HL-60 (cell line): ENCODE data around the gene TUBG2.

Experiments
- CTCF ChIP-seq: IDR thresholded peaks from one replicate; pipeline ENCODE4 v1.5.1; 2011; ENCODE audit warnings: low read length, control low read depth, inconsistent platforms; ENCODE audit not compliant: insufficient read depth
- GABPA ChIP-seq: IDR thresholded peaks from 2 replicates; pipeline ENCODE4 v1.6.1; 2012; ENCODE audit warnings: low read depth
- POLR2AphosphoS5 ChIP-seq: IDR thresholded peaks from 2 replicates; pipeline ENCODE4 v1.6.1; 2012; ENCODE audit warnings: low read depth
- SPI1 ChIP-seq: IDR thresholded peaks from 2 replicates; pipeline ENCODE4 v1.6.1; 2012; ENCODE audit warnings: low read depth, mild to moderate bottlenecking, borderline replicate concordance

- no peak for TF ChIP-seq CTCF
- no peak for TF ChIP-seq GABPA
- TF ChIP-seq SPI1: no peak
- TF ChIP-seq POLR2AphosphoS5: no peak
Measured at GRCh38 chr17:42647778-42648177, 11.3 kb upstream of the TUBG2 start.
